Loucy (cell line): ENCODE measurements around the gene DIDO1.

Experiments used
- EZH2phosphoT487 ChIP-seq: fragments of 200-600 bp; IDR thresholded peaks from 2 replicates; pipeline ENCODE4 v1.6.1; 2018; ENCODE audit warnings: antibody characterized with exemption, mild to moderate bottlenecking, moderate library complexity, borderline replicate concordance
- TF ChIP-seq, protein P1 (sequence below): fragments of 200-600 bp; sonication (generic); conservative IDR thresholded peaks from 2 replicates; pipeline ENCODE4 v1.5.1; 2014; ENCODE audit warnings: mild to moderate bottlenecking, antibody characterized with exemption, low read length

DNA sequence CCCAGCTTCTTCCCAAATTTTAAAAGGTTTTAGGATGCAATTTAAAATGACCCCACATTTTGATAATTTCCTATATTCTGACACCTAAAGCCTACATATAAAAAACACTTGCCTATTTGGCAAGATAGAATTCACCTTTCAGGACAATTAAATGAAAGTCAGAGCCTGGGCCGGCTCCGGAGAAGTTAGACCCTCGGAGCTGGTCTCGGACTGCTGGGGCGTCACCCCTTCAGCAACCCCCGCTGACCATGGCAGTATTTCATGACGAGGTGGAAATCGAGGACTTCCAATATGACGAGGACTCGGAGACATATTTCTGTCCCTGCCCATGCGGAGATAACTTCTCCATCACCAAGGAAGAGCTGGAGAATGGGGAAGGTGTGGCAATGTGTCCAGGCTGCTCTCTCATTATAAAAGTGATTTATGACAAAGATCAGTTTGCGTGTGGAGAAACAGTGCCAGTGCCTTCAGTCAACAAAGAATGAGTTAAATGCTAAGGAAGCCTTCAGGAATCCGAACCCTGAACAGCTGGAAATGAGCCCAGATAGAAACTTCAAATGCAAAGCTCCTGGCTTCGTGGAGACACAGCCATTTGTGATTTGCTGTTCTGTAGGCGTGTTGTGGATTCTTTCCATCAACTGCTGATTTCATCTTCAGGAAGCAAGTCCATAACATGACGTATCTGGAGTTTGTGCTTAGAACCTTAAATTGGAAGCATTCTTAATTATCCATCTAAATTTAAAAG lies 80.7 kb downstream of the DIDO1 start:
- TF ChIP-seq, protein P1, sequence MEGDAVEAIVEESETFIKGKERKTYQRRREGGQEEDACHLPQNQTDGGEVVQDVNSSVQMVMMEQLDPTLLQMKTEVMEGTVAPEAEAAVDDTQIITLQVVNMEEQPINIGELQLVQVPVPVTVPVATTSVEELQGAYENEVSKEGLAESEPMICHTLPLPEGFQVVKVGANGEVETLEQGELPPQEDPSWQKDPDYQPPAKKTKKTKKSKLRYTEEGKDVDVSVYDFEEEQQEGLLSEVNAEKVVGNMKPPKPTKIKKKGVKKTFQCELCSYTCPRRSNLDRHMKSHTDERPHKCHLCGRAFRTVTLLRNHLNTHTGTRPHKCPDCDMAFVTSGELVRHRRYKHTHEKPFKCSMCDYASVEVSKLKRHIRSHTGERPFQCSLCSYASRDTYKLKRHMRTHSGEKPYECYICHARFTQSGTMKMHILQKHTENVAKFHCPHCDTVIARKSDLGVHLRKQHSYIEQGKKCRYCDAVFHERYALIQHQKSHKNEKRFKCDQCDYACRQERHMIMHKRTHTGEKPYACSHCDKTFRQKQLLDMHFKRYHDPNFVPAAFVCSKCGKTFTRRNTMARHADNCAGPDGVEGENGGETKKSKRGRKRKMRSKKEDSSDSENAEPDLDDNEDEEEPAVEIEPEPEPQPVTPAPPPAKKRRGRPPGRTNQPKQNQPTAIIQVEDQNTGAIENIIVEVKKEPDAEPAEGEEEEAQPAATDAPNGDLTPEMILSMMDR = no peak
- no peak for TF ChIP-seq EZH2phosphoT487
